T-cell (primary cell): ENCODE results near the gene VPS72. TPM values are rescaled to one million over a fixed set of nuclear protein-coding genes. Genes with fewer than 3 reads are reported as not detected.

ENCODE experiments used
- ATAC-seq, 4 experiments: fragments of 200-7000 bp in 3 of 4; fragments of 150-1000 bp in 1 of 4; cut with Tn5 transposase; replicated peaks in 1 of 4; 1 replicate in 3 of 4; 2 replicates in 1 of 4; pipeline ENCODE4 v1.10.0; 2021; ENCODE audit warnings: moderate library complexity in 3 of 4, mild to moderate bottlenecking in 2 of 4, moderate number of reproducible peaks in 1 of 4
- CTCF ChIA-PET, 2 donors: fragments of 300-600 bp; sonication (Branson Sonifier 250); formaldehyde crosslinking; loops; one replicate each; lab custom pipeline; 2022; ENCODE audit warnings: antibody characterized with exemption in 2 of 2; lab: Charles Lee
- POLR2A ChIA-PET, 2 donors: fragments of 300-600 bp; sonication (Branson Sonifier 250); formaldehyde crosslinking; loops; one replicate each; lab custom pipeline; 2022; ENCODE audit warnings: antibody characterized with exemption in 2 of 2; lab: Charles Lee
- DNase-seq, 35 experiments: peaks; one replicate each; pipeline versions ENCODE4 v3.0.0 to v3.0.0-alpha.2; 2013 to 2023
- H3K27ac ChIP-seq: one replicate; pipeline ENCODE4 v1.5.1; 2013; ENCODE audit warnings: low read length
- H3K27me3 ChIP-seq, 2 experiments: replicated peaks in 1 of 2; 1 replicate in 1 of 2; 2 replicates in 1 of 2; pipeline versions ENCODE4 v1.6.1 to v1.7.0; 2013; ENCODE audit warnings: low read length in 1 of 2, mixed read lengths in 1 of 2; ENCODE audit not compliant: control insufficient read depth in 2 of 2, insufficient read depth in 2 of 2; ENCODE audit errors: extremely low read depth in 1 of 2
- H3K36me3 ChIP-seq, 2 donors: 1 replicate in 1 of 2; 2 replicates in 1 of 2; pipeline versions ENCODE4 v1.6.1 to v1.7.0; 2013; ENCODE audit warnings: low read length in 1 of 2; ENCODE audit not compliant: control insufficient read depth in 2 of 2, insufficient read depth in 1 of 2; ENCODE audit errors: extremely low read depth in 1 of 2
- H3K4me1 ChIP-seq, 2 experiments: 1 replicate in 1 of 2; 2 replicates in 1 of 2; pipeline versions ENCODE4 v1.6.1 to v1.7.0; 2013; ENCODE audit warnings: low read length in 2 of 2, mixed read lengths in 1 of 2; ENCODE audit not compliant: insufficient read depth in 2 of 2, control insufficient read depth in 1 of 2; ENCODE audit errors: extremely low read depth in 1 of 2
- H3K4me3 ChIP-seq, 2 donors: 1 replicate in 1 of 2; 2 replicates in 1 of 2; pipeline versions ENCODE4 v1.5.1 to v1.7.0; 2013; ENCODE audit warnings: mild to moderate bottlenecking in 2 of 2, low read length in 1 of 2, moderate library complexity in 1 of 2; ENCODE audit not compliant: control insufficient read depth in 1 of 2; ENCODE audit errors: extremely low read depth in 1 of 2
- H3K9me3 ChIP-seq: 2 replicates; pipeline ENCODE4 v1.7.0; 2013
- H3K27ac Mint-ChIP-seq, 2 donors: one replicate each; pipeline ENCODE4 v1.8.0; 2020 to 2021; ENCODE audit warnings: mild to moderate bottlenecking in 2 of 2, mixed read lengths in 2 of 2
- H3K27me3 Mint-ChIP-seq, 2 donors: one replicate each; pipeline ENCODE4 v1.8.0; 2021 to 2022; ENCODE audit warnings: mixed read lengths in 2 of 2
- H3K36me3 Mint-ChIP-seq: one replicate; pipeline ENCODE4 v1.8.0; 2021; ENCODE audit warnings: mixed read lengths
- H3K4me1 Mint-ChIP-seq, 3 donors: one replicate each; pipeline ENCODE4 v1.8.0; 2020 to 2022; ENCODE audit warnings: mixed read lengths in 3 of 3, mild to moderate bottlenecking in 1 of 3
- H3K4me3 Mint-ChIP-seq, 3 donors: one replicate each; pipeline ENCODE4 v1.8.0; 2020 to 2022; ENCODE audit warnings: mild to moderate bottlenecking in 3 of 3, mixed read lengths in 3 of 3, moderate library complexity in 3 of 3
- H3K9me3 Mint-ChIP-seq, 3 donors: one replicate each; pipeline ENCODE4 v1.8.0; 2020 to 2022; ENCODE audit warnings: mixed read lengths in 3 of 3
- WGBS: methylation state at CpG from one replicate; pipeline ENCODE4 v1.1.5; 2013; ENCODE audit warnings: missing lambda C conversion rate; ENCODE audit not compliant: insufficient coverage; 5-methylcytosine and 5-hydroxymethylcytosine counted together
- total RNA-seq, 35 experiments: library from RNA in 6 of 35; stranded (reverse) in 6 of 35; fragments of 120-200 nt in 1 of 35; gene quantifications; one replicate each; pipeline versions ENCODE4 v1.2.1 to v1.2.4 and lab custom pipeline; 2013 to 2026

VPS72 gene
- total RNA-seq, 5 donors from 2014 or later (not counting 1 experiment from before 2014, with no cell fraction given): 50.2 to 84.5 (median 58.9) TPM

DNA sequence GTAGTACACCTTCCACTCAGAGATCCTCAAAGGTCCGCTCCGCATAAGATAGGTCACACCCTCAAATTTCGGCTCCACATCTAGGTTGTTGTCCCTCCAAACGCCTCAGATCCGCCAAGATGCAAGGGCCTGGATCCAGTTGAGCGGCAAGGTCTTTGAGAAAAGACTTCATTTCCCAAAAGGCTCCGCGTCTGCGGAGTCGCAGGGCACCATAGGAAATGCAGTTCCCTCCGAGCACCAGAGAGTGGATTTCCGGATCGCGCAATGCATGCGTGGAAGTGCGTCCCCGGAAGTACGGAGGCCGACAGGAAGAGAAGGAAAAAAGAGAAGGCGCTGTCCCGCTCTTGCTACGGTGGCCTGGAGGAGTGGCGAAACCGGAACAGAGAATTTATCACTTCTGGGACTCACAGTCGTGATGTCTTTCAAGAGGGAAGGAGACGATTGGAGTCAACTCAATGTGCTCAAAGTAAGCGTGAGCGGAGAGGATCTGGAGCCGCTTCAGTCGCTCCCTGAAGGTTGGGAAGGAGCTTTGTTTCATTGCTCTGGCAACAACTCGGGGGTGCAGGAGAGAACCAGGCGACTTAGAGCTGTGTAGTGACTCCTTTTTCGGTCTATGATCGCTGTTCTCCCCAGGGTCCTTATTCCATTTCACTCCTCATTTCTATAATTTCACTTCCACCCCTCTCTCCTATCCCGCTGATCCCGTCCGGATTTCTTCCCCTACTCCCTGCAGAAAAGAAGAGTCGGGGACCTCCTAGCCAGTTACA is 24.1 kb downstream of the VPS72 start, which contains the start of the genes LYSMD1 and SCNM1:
Gene LYSMD1 (minus strand): TSS at position 165 of the 767 bp plus-strand sequence. CDS start 644 bp downstream, outside the sequence.
Gene SCNM1 (plus strand): TSS at position 407 of the 767 bp plus-strand sequence. CDS start 9 bp downstream, at position 416.
- Mint-ChIP-seq H3K9me3 (no peaks in the 10 kb centered on the region), H3K27ac (peak within 1 kb of the TSS; percentile 94 to 98), H3K4me3 (peak within 1 kb of the TSS; percentile 85 to 99 (median 98)), H3K36me3 (peaks cover 46% of the 10 kb centered on the region), H3K4me1 (peaks cover 54 to 58% (median 55%) of the 10 kb centered on the region in 3 donors), H3K27me3 (peaks cover 0 to 3% of the 10 kb centered on the region in 2 donors)
- peaks cover 12 to 38% of the 10 kb centered on the region in 2 experiments for H3K4me1 ChIP-seq
- ATAC-seq (peak; percentile 95 to 98 (median 96)), DNase-seq (peak; percentile 91 to 98 (median 96))
- peaks cover 7 to 50% of the 10 kb centered on the region in 2 donors for H3K36me3 ChIP-seq
- ChIA-PET POLR2A (interaction anchor here in 1 of 2 donors (1.1 kb wide), 1 partner anchor 24 kb away, joined by 5 read pairs; the partner anchor contains the start of gene VPS72), CTCF (interaction anchor here (0.5 to 2.0 kb wide), 5 partner anchors 9 to 72 kb away, joined by 3 to 12 read pairs (median 4); partner anchors contain the start of genes TNFAIP8L2 (in 1 of the 2) and VPS72 (in 1 of the 2))
- peak within 1 kb of the TSS; percentile 88 to 99 for H3K4me3 ChIP-seq
- peak within 1 kb of the TSS; percentile 58 for H3K27ac ChIP-seq
- under 1% methylated on average over 35 of the region's 38 CpGs for WGBS
- H3K27me3 ChIP-seq: no peaks in the 10 kb centered on the region
- H3K9me3 ChIP-seq: no peaks in the 10 kb centered on the region

DNA sequence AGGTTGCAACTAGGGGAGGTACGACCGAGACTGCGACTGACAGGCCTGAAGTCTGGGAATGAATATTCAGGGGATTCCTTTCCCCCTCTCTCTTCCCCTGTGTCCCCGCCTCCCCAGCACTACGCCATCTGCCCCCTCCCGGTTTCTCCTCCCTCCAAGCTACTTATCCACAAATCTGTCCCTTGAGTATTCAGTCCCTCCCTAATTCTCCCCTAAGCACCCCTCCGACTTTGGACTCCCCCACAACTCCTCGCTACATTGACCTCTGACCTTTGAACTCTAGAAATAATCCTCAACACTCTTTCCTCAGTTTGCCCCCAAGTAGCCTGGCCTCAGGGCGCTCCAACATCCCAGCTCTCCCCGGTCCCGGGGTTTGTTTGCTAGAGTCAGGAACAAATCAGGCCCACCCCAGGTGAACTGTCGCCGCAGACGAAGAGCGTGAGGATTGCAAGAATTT is 24.7 kb downstream of the VPS72 start:
- peaks cover 60 to 64% (median 61%) of the 10 kb centered on the region in 3 donors for H3K4me1 Mint-ChIP-seq
- 32% methylated on average over 8 of the region's 15 CpGs for WGBS
- peak in 1 of 4 experiments; percentile 8 for ATAC-seq

DNA sequence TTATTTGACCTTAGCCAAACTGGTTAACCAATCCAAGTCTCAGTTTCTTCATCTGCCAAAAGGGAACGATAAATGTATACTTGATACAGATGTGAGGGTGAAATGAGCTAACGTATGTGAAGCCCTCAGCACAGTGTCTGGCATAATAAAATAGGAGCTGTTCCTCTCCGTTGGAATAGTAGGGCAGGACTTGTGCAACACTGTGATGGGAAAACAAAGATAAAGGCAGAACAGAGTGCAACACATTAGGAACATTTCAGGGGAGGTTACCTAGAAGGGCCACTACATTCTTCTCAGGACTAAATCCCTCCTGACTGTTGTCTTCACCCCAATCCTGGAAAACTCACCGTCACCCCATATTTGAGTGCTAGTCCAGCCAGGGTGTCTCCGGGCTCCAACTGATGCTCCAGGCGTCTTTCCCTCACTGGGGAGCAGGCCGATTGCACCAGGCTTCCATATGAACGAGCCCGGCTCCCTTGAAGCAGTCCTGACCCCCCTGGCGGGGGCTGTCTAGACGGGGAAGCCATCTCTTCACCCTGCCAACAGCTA is 25.2 kb downstream of the VPS72 start:
- Histone ChIP-seq H3K9me3 (no peaks in the 10 kb centered on the region), H3K27me3 (no peaks in the 10 kb centered on the region), H3K27ac (no peak overlapping the region), H3K4me1 (peaks cover 22 to 49% of the 10 kb centered on the region in 2 experiments), H3K4me3 (peak overlapping the region in 1 of 2 donors; percentile 99), H3K36me3 (peaks cover 7 to 46% of the 10 kb centered on the region in 2 donors)
- Mint-ChIP-seq H3K4me1 (peaks cover 64 to 68% (median 66%) of the 10 kb centered on the region in 3 donors), H3K36me3 (peaks cover 41% of the 10 kb centered on the region), H3K27me3 (peaks cover 0 to 3% of the 10 kb centered on the region in 2 donors), H3K27ac (peak overlapping the region; percentile 94 to 98), H3K4me3 (peak overlapping the region; percentile 85 to 99 (median 98)), H3K9me3 (no peaks in the 10 kb centered on the region)
- ChIA-PET CTCF (interaction anchor here (0.5 to 2.0 kb wide), 2 partner anchors 9 to 65 kb away, joined by 4 to 12 read pairs; no protein-coding TSS in a partner anchor), POLR2A (no interaction called here)
- WGBS: 88% methylated on average over 8 of the region's 11 CpGs
- DNase-seq (no peak), ATAC-seq (no peak)

More for the DNA sequence above, 24.7 kb downstream of the VPS72 start:
- peaks cover 7 to 49% of the 10 kb centered on the region in 2 donors for H3K36me3 ChIP-seq
- peak overlapping the region; percentile 88 to 99 for H3K4me3 ChIP-seq
- peaks cover 17 to 44% of the 10 kb centered on the region in 2 experiments for H3K4me1 ChIP-seq
- Mint-ChIP-seq H3K4me3 (peak overlapping the region; percentile 85 to 99 (median 98)), H3K9me3 (no peaks in the 10 kb centered on the region), H3K27me3 (peaks cover 0 to 3% of the 10 kb centered on the region in 2 donors), H3K36me3 (peaks cover 44% of the 10 kb centered on the region), H3K27ac (peak overlapping the region; percentile 94 to 98)
- no peak for DNase-seq
- no peaks in the 10 kb centered on the region for H3K27me3 ChIP-seq
- CTCF ChIA-PET: interaction anchor here (0.5 to 2.0 kb wide), 2 partner anchors 10 to 65 kb away, joined by 4 to 12 read pairs; no protein-coding TSS in a partner anchor
- POLR2A ChIA-PET: no interaction called here
- H3K9me3 ChIP-seq: no peaks in the 10 kb centered on the region
- H3K27ac ChIP-seq: peak overlapping the region; percentile 58

DNA sequence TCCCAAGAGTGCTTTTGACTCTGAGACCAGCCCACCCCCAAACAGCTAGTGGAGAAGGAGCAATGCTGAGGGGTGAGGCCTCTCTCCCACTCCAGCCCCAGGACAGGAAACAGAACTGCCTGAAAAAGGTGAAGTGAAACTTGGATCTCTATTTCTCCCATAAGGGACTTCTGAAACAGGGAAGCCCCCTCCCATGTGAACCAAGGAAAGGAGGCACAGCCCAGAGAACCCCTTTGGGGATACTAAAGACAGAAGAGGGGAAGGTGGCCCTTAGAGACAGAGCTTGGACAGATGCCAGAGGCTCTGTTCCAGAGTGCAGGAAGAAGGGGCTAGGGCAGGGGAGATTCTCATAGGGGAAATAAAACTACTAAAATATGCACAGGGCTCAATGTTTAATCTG is 30.6 kb downstream of the VPS72 start:
- CTCF ChIA-PET: interaction anchor here (1.4 to 3.4 kb wide), 3 partner anchors 60 to 135 kb away, joined by 3 to 29 read pairs (median 10); no protein-coding TSS in a partner anchor
- Histone ChIP-seq H3K4me1 (peaks cover 42 to 58% of the 10 kb centered on the region in 2 experiments), H3K27ac (peak overlapping the region; percentile 48), H3K4me3 (peak overlapping the region in 1 of 2 donors; percentile 25), H3K9me3 (no peaks in the 10 kb centered on the region), H3K36me3 (peaks cover 0 to 37% of the 10 kb centered on the region in 2 donors), H3K27me3 (no peaks in the 10 kb centered on the region)
- Mint-ChIP-seq H3K4me1 (peaks cover 62 to 83% (median 75%) of the 10 kb centered on the region in 3 donors), H3K9me3 (no peaks in the 10 kb centered on the region), H3K4me3 (peak overlapping the region; percentile 61 to 100 (median 99)), H3K27me3 (no peaks in the 10 kb centered on the region), H3K27ac (peak overlapping the region; percentile 97 to 100), H3K36me3 (peaks cover 30% of the 10 kb centered on the region)
- POLR2A ChIA-PET: no interaction called here
- DNase-seq (no peak), ATAC-seq (no peak)

DNA sequence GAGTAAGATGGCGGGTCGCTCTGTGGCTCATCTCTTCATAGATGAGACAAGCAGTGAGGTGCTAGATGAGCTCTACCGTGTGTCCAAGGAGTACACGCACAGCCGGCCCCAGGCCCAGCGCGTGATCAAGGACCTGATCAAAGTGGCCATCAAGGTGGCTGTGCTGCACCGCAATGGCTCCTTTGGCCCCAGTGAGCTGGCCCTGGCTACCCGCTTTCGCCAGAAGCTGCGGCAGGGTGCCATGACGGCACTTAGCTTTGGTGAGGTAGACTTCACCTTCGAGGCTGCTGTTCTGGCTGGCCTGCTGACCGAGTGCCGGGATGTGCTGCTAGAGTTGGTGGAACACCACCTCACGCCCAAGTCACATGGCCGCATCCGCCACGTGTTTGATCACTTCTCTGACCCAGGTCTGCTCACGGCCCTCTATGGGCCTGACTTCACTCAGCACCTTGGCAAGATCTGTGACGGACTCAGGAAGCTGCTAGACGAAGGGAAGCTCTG is 31.2 kb downstream of the VPS72 start:
- CTCF ChIA-PET: interaction anchor here (1.4 to 3.4 kb wide), 3 partner anchors 59 to 134 kb away, joined by 3 to 29 read pairs (median 10); no protein-coding TSS in a partner anchor
- H3K27me3 ChIP-seq: no peaks in the 10 kb centered on the region
- 91% methylated on average over 17 of the region's 22 CpGs for WGBS
- peaks cover 0 to 37% of the 10 kb centered on the region in 2 donors for H3K36me3 ChIP-seq
- H3K9me3 Mint-ChIP-seq: no peaks in the 10 kb centered on the region
- H3K36me3 Mint-ChIP-seq: peaks cover 27% of the 10 kb centered on the region
- POLR2A ChIA-PET: no interaction called here
- H3K4me1 Mint-ChIP-seq: peaks cover 59 to 78% (median 71%) of the 10 kb centered on the region in 3 donors
- peaks cover 39 to 58% of the 10 kb centered on the region in 2 experiments for H3K4me1 ChIP-seq
- peak overlapping the region; percentile 97 to 100 for H3K27ac Mint-ChIP-seq
- peak overlapping the region; percentile 99 to 100 (median 100) for H3K4me3 Mint-ChIP-seq
- peak overlapping the region; percentile 48 for H3K27ac ChIP-seq
- no peaks in the 10 kb centered on the region for H3K27me3 Mint-ChIP-seq
- H3K9me3 ChIP-seq: no peaks in the 10 kb centered on the region
- ATAC-seq (no peak), DNase-seq (no peak)
- H3K4me3 ChIP-seq: peak overlapping the region; percentile 25 to 89
